B cell (primary cell): ENCODE data around the gene CKAP5.

Experiments
- EZH2 ChIP-seq: IDR thresholded peaks from 2 replicates; pipeline ENCODE4 v1.6.1; 2012; ENCODE audit warnings: borderline replicate concordance, low read depth, mild to moderate bottlenecking, moderate library complexity, low read length; ENCODE audit not compliant: insufficient read depth, poor library complexity, severe bottlenecking
- TF ChIP-seq, protein P1 (sequence below): fragments of 200-600 bp; IDR thresholded peaks from one replicate; pipeline ENCODE4 v1.8.0; 2022; ENCODE audit warnings: antibody characterized with exemption, mild to moderate bottlenecking

GRCh38 chr11:46856605-46857343 is 10.7 kb upstream of the CKAP5 start:
- TF ChIP-seq, protein P1, sequence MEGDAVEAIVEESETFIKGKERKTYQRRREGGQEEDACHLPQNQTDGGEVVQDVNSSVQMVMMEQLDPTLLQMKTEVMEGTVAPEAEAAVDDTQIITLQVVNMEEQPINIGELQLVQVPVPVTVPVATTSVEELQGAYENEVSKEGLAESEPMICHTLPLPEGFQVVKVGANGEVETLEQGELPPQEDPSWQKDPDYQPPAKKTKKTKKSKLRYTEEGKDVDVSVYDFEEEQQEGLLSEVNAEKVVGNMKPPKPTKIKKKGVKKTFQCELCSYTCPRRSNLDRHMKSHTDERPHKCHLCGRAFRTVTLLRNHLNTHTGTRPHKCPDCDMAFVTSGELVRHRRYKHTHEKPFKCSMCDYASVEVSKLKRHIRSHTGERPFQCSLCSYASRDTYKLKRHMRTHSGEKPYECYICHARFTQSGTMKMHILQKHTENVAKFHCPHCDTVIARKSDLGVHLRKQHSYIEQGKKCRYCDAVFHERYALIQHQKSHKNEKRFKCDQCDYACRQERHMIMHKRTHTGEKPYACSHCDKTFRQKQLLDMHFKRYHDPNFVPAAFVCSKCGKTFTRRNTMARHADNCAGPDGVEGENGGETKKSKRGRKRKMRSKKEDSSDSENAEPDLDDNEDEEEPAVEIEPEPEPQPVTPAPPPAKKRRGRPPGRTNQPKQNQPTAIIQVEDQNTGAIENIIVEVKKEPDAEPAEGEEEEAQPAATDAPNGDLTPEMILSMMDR, result no peak
- TF ChIP-seq EZH2, result no peak
